Eye (tissue), 1 donor: ENCODE data around the gene DDR2.

ENCODE experiments used
- DNase-seq: peaks from one replicate; pipeline ENCODE4 v3.0.0-alpha.2; 2015

The DDR2 gene

GRCh38 chr1:162674034-162674608, 41.9 kb downstream of the DDR2 start:
- no peak for DNase-seq

- DNase-seq, result no peak
Observed at GRCh38 chr1:162676087-162676486, 43.8 kb downstream of the DDR2 start.

GRCh38 chr1:162676750-162677149, 44.5 kb downstream of the DDR2 start:
- DNase-seq, result peak; percentile 36

- DNase-seq, result no peak
Observed at GRCh38 chr1:162677607-162678371, 45.5 kb downstream of the DDR2 start.

- DNase-seq, result no peak
Observed at GRCh38 chr1:162678439-162678838, 46.2 kb downstream of the DDR2 start.

GRCh38 chr1:162679298-162679697, 47.0 kb downstream of the DDR2 start:
- no peak for DNase-seq

GRCh38 chr1:162680419-162681121, 48.3 kb downstream of the DDR2 start:
- DNase-seq, result no peak

- no peak for DNase-seq
Observed at GRCh38 chr1:162681122-162681436, 48.8 kb downstream of the DDR2 start.

GRCh38 chr1:162682013-162682419, 49.8 kb downstream of the DDR2 start:
- DNase-seq, result no peak

GRCh38 chr1:162687870-162688269, 55.6 kb downstream of the DDR2 start:
- no peak for DNase-seq

GRCh38 chr1:162688521-162688920, 56.3 kb downstream of the DDR2 start:
- DNase-seq, result no peak

- DNase-seq, result no peak
Observed at GRCh38 chr1:162688931-162689330, 56.7 kb downstream of the DDR2 start.

- no peak for DNase-seq
Observed at GRCh38 chr1:162689745-162690671, 57.7 kb downstream of the DDR2 start.

- DNase-seq, result peak; percentile 55
Observed at GRCh38 chr1:162690672-162691434, 58.6 kb downstream of the DDR2 start.

GRCh38 chr1:162691999-162692575, 59.8 kb downstream of the DDR2 start:
- no peak for DNase-seq

- no peak for DNase-seq
Observed at GRCh38 chr1:162694911-162695310, 62.6 kb downstream of the DDR2 start.

GRCh38 chr1:162695687-162696086, 63.4 kb downstream of the DDR2 start:
- DNase-seq, result no peak

GRCh38 chr1:162696286-162696862, 64.1 kb downstream of the DDR2 start:
- peak; percentile 94 for DNase-seq

GRCh38 chr1:162697140-162697895, 65.1 kb downstream of the DDR2 start:
- DNase-seq, result peak; percentile 30

GRCh38 chr1:162699366-162699765, 67.1 kb downstream of the DDR2 start:
- no peak for DNase-seq

GRCh38 chr1:162700131-162700530, 67.9 kb downstream of the DDR2 start:
- DNase-seq, result no peak
